Right renal cortex interstitium (tissue), 3 donors: ENCODE data around the gene E2F7. TPM values are rescaled to one million over a fixed set of nuclear protein-coding genes. Genes with fewer than 3 reads are reported as not detected.
"Not testable (repeated sequence)": the region's sequence is repeated elsewhere in the genome, so short reads cannot be mapped to it uniquely, and the experiment has no call there.

Experiments used
- DNase-seq, 3 donors: peaks; one replicate each; pipeline ENCODE4 v3.0.0-alpha.2; 2013; ENCODE audit warnings: low read depth in 3 of 3, low spot score in 2 of 3
- polyA plus RNA-seq, 3 donors: library from polyadenylated mRNA; unstranded; fragments of 120-200 nt; gene quantifications; one replicate each; pipeline ENCODE4 v1.2.1, GENCODE V29; 2013; ENCODE audit not compliant: insufficient read length in 3 of 3

The E2F7 gene, protein sequence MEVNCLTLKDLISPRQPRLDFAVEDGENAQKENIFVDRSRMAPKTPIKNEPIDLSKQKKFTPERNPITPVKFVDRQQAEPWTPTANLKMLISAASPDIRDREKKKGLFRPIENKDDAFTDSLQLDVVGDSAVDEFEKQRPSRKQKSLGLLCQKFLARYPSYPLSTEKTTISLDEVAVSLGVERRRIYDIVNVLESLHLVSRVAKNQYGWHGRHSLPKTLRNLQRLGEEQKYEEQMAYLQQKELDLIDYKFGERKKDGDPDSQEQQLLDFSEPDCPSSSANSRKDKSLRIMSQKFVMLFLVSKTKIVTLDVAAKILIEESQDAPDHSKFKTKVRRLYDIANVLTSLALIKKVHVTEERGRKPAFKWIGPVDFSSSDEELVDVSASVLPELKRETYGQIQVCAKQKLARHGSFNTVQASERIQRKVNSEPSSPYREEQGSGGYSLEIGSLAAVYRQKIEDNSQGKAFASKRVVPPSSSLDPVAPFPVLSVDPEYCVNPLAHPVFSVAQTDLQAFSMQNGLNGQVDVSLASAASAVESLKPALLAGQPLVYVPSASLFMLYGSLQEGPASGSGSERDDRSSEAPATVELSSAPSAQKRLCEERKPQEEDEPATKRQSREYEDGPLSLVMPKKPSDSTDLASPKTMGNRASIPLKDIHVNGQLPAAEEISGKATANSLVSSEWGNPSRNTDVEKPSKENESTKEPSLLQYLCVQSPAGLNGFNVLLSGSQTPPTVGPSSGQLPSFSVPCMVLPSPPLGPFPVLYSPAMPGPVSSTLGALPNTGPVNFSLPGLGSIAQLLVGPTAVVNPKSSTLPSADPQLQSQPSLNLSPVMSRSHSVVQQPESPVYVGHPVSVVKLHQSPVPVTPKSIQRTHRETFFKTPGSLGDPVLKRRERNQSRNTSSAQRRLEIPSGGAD
- polyA plus RNA-seq = 1 to 10 TPM; 6.4 to 7.5 (median 6.5) TPM

- peak; percentile 64 to 80 (median 66) for DNase-seq
These were observed at the start of gene E2F7 for GRCh38 chr12:77065361-77066204. Gene E2F7, minus strand, starts transcription at chr12:77065569. Its CDS starts 934 bp downstream, at chr12:77064635.

DNA sequence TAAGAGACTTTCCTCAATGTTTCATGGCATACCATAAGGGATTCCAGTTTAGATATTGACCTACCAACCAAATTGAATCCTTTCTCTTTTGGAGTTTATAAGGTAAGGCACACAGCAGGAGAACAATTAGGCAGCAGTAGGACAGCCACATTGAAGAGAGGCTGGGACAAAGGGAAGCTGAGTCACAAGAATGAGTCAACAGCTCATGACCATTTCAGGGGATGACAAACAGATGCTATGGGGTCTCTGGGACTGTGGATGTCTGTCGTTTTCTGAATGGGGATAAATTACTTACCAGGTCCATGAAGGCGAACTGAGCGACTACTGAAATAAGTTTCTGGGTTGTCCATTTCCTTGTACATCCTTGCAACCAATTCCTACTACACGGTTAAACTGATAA, 48.6 kb upstream of the E2F7 start:
- no peak for DNase-seq

GRCh38 chr12:77108707-77109106, 43.3 kb upstream of the E2F7 start:
- DNase-seq = no peak

GRCh38 chr12:77107121-77107520, 41.8 kb upstream of the E2F7 start:
- no peak for DNase-seq

- no peak for DNase-seq
These were observed 39.4 kb upstream of the E2F7 start for GRCh38 chr12:77104792-77105191.

- DNase-seq = no peak
These were observed 38.9 kb upstream of the E2F7 start for GRCh38 chr12:77104286-77104685.

GRCh38 chr12:77102691-77103090, 37.3 kb upstream of the E2F7 start:
- DNase-seq = no peak

DNA sequence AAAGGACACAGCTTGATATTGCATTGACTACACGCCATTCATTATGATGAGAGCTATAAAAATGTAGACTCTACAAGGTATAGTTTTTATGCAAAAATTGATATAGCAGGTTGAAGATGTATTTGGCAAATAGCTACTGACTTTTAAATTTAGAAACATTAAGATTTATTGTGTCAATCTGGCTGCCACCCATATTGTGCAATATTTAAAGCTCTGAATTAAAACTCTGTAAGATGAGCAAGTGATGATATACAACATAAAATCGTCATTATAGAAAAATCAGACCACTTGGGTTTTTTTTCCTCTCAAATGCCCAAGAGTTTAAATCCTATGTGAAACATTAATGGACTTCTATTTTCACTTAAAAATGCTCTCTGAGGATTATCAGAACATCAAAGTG, 36.8 kb upstream of the E2F7 start:
- DNase-seq = no peak

- no peak for DNase-seq
These were observed 34.4 kb upstream of the E2F7 start for GRCh38 chr12:77099799-77100198.

GRCh38 chr12:77097846-77098245, 32.5 kb upstream of the E2F7 start:
- DNase-seq = no peak

DNA sequence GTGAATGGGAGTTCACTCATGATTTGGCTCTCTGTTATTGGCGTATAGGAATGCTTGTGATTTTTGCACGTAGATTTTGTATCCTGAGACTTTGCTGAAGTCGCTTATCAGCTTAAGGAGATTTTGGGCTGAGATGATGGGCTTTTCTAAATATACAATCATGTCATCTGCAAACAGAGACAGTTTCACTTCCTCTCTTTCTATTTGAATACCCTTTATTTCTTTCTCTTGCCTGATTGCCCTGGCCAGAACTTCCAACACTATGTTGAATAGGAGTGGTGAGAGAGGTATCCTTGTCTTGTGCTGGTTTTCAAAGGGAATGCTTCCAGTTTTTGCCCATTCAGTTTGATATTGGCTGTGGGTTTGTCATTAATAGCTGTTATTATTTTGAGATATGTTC, 26.9 kb upstream of the E2F7 start:
- DNase-seq = not testable (repeated sequence)

DNA sequence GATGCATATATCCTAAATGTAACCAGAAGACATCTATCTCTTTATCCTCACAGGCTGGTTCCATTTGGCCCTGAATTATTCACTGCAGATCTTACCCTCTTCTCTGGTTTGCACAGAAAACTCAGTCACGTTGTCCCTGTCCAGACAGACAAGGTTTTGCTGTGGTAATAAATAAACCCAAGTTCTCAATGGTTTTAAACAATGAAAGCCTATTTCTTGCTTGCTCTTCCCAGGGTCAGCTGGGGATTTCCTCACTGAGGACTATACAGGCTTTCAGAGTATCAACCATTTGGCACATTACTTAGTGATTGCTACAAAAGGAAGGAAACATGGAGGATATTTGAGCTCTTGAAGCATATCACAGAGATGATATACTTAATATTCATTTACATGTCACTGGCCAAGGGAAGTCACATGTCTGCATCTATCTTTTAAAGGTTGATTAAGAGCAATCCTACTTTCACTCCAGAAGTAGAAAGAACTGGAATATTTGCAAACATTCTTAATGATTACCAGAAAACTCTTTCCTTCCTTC, 24.4 kb upstream of the E2F7 start:
- no peak for DNase-seq

DNA sequence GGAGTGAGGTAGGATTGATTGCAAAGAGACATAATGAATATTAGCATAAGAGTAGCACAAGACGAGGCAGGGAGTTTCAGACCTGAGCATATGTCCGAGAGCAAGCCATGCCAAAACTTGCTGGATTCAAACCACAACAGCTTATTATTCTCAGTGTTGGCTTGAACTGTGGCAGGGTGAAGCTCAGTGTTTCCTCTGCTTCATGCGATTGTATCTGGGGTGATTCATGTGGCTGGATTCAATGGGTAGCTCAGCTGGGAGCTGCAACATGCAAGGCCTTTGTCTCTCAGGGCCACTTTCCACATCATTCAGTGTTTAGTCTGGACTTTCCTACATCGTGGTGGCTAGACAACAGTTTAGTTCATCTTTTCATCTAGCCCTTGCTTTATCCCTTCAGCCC, 22.1 kb upstream of the E2F7 start:
- no peak for DNase-seq

DNA sequence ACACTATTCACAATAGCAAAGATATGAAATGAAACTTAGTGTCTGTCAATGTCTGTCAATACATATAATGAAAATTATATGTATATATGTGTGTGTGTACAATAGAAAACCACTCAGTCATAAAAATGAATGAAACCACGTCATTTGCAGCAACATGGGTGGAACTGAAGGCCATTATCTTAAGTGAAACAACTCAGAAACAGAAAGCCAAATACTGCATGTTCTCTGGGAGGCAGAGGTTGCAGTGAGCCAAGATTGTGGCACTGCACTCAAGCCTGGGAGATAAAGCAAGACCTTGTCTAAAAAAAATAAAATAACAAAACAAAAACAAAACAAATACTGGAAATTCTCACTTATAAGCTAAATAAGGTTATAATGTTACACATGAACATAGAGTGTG, 16.7 kb upstream of the E2F7 start:
- DNase-seq = no peak

- DNase-seq = no peak
These were observed 14.3 kb upstream of the E2F7 start for GRCh38 chr12:77079631-77080030.

- DNase-seq = no peak
These were observed 12.9 kb upstream of the E2F7 start for GRCh38 chr12:77078231-77078630.

DNA sequence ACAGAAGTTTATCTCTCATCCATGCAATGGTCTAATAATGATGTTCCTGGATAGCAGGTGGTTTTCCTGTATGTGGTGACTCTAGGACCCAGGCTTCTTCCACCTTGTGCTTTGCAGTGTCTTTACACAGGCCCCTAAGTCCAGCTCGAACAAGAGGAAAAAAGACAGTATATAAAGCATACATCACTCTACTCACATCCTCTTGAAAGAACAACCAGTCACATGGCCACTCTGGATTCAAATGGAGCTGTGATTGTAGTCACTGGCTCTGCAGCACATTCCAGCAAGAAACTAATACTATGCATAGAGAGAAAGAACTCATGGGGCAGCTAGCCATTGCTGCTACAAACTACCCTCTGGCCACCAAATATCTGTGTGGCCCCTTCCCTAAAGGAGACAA, 11.5 kb upstream of the E2F7 start:
- DNase-seq = no peak

- not testable (repeated sequence) for DNase-seq
These were observed 8.5 kb upstream of the E2F7 start for GRCh38 chr12:77073894-77074293.

- no peak for DNase-seq
These were observed 7.6 kb upstream of the E2F7 start for GRCh38 chr12:77072833-77073495.
